ENCODE results near the gene ADAMTS9.

GRCh38 chr3:64673159-64673715 lies 14.6 kb downstream of the ADAMTS9 start:
- TF ChIP-seq CTCF (IDR thresholded peaks at IDR 0.05) = no peak
- TF ChIP-seq POLR2A (IDR thresholded peaks at IDR 0.05) = no peak
- TF ChIP-seq POLR2AphosphoS5 (IDR thresholded peaks at IDR 0.05) = no peak
